Tibial nerve (tissue), 4 donors: ENCODE data around the gene MYOCOS. TPM values are rescaled to one million over a fixed set of nuclear protein-coding genes. Genes with fewer than 3 reads are reported as not detected.

Experiments
- DNase-seq, 2 donors: peaks; one replicate each; pipeline ENCODE4 v3.0.0-alpha.2; 2019; ENCODE audit warnings: low spot score in 2 of 2
- H3K27ac ChIP-seq, 4 donors: fragments of 200-600 bp; sonication (generic) in 3 of 4; one replicate each; pipeline ENCODE4 v1.5.1; 2017 to 2019; ENCODE audit warnings: mild to moderate bottlenecking in 1 of 4
- H3K27me3 ChIP-seq, 2 donors: fragments of 200-600 bp; sonication (generic) in 1 of 2; one replicate each; pipeline versions ENCODE4 v1.5.1 to v1.6.0; 2017 to 2019
- H3K36me3 ChIP-seq, 3 donors: fragments of 200-600 bp; sonication (generic); one replicate each; pipeline ENCODE4 v1.5.1; 2018 to 2019
- H3K4me1 ChIP-seq, 4 donors: fragments of 200-600 bp; sonication (generic) in 3 of 4; one replicate each; pipeline ENCODE4 v1.5.1; 2017 to 2019
- H3K4me3 ChIP-seq, 4 donors: fragments of 200-600 bp; sonication (generic) in 3 of 4; one replicate each; pipeline ENCODE4 v1.5.1; 2017 to 2019; ENCODE audit warnings: mild to moderate bottlenecking in 1 of 4, moderate library complexity in 1 of 4
- H3K9me3 ChIP-seq, 4 donors: fragments of 200-600 bp; sonication (generic) in 3 of 4; one replicate each; pipeline ENCODE4 v1.5.1; 2017 to 2019
- EP300 ChIP-seq, 2 donors: sonication (generic); formaldehyde crosslinking; IDR thresholded peaks; one replicate each; pipeline ENCODE4 v1.6.1; 2017; ENCODE audit warnings: antibody characterized with exemption in 2 of 2, mild to moderate bottlenecking in 1 of 2
- POLR2A ChIP-seq, 2 donors: fragments of 450-650 bp; IDR thresholded peaks; one replicate each; pipeline ENCODE4 v1.6.1; 2017; ENCODE audit warnings: antibody characterized with exemption in 2 of 2, mild to moderate bottlenecking in 2 of 2, moderate library complexity in 2 of 2
- WGBS, 2 donors: methylation state at CpG; one replicate each; pipeline ENCODE4 v1.1.5; 2018; 5-methylcytosine and 5-hydroxymethylcytosine counted together
- total RNA-seq, 4 donors: library from RNA; depleted of rRNA; stranded (reverse); fragments of >200 nt; gene quantifications; one replicate each; pipeline ENCODE4 v1.1.0, GENCODE V29; 2016
- TF ChIP-seq, protein P1 (sequence below), 5 experiments: fragments of 200-600 bp in 3 of 5; fragments of 450-650 bp in 2 of 5; sonication (generic) in 3 of 5; IDR thresholded peaks; one replicate each; pipeline ENCODE4 v1.5.1; 2016 to 2019; ENCODE audit warnings: antibody characterized with exemption in 5 of 5, mild to moderate bottlenecking in 3 of 5, moderate library complexity in 2 of 5

Gene MYOCOS
- total RNA-seq, 4 donors from 2014 or later = not detected

DNA sequence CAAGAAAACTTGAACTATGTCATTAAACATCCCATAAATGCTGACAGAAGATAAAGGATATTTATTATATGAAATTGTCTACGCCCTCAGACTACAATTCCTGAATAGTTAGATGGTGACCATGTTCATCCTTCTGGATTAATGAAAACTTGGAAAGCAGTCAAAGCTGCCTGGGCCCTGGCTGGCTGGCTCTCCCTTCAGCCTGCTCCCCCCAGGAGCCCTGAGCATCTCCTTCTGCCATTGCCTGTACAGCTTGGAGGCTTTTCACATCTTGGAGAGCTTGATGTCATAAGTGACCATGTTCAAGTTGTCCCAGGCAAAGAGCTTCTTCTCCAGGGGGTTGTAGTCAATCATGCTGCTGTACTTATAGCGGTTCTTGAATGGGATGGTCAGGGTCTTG lies 13.6 kb downstream of the MYOCOS start:
- peaks cover 0 to 7% (median 0%) of the 10 kb centered on the region in 4 donors for H3K9me3 ChIP-seq
- no peaks in the 10 kb centered on the region for H3K4me1 ChIP-seq
- H3K36me3 ChIP-seq = no peaks in the 10 kb centered on the region
- WGBS, 2 donors = 84 to 86% methylated on average over 2 of the region's 2 CpGs
- no peak for TF ChIP-seq POLR2A (IDR thresholded peaks at IDR 0.05)
- TF ChIP-seq EP300 (IDR thresholded peaks at IDR 0.05) = no peak
- TF ChIP-seq, protein P1, sequence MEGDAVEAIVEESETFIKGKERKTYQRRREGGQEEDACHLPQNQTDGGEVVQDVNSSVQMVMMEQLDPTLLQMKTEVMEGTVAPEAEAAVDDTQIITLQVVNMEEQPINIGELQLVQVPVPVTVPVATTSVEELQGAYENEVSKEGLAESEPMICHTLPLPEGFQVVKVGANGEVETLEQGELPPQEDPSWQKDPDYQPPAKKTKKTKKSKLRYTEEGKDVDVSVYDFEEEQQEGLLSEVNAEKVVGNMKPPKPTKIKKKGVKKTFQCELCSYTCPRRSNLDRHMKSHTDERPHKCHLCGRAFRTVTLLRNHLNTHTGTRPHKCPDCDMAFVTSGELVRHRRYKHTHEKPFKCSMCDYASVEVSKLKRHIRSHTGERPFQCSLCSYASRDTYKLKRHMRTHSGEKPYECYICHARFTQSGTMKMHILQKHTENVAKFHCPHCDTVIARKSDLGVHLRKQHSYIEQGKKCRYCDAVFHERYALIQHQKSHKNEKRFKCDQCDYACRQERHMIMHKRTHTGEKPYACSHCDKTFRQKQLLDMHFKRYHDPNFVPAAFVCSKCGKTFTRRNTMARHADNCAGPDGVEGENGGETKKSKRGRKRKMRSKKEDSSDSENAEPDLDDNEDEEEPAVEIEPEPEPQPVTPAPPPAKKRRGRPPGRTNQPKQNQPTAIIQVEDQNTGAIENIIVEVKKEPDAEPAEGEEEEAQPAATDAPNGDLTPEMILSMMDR (IDR thresholded peaks at IDR 0.05) = no peak
- H3K27ac ChIP-seq = no peak overlapping the region
- H3K4me3 ChIP-seq = no peak overlapping the region
- H3K27me3 ChIP-seq = no peaks in the 10 kb centered on the region
- DNase-seq = no peak

DNA sequence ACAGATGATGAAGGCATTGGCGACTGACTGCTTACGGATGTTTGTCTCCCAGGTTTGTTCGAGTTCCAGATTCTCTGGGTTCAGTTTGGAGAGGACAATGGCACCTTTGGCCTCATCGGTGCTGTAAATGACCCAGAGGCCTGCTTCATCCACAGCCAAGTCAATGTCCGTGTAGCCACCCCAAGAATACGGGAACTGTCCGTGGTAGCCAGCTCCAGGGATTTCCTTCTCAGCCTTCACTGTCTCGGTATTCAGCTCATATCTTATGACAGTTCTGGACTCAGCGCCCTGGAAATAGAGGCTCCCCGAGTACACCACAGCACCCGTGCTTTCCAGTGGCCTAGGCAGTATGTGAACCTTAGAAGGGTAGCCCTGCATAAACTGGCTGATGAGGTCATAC lies 14.1 kb downstream of the MYOCOS start:
- H3K27me3 ChIP-seq = no peaks in the 10 kb centered on the region
- DNase-seq = no peak
- no peak overlapping the region for H3K4me3 ChIP-seq
- TF ChIP-seq, protein P1 (IDR thresholded peaks at IDR 0.05) = no peak
- TF ChIP-seq POLR2A (IDR thresholded peaks at IDR 0.05) (no peak), EP300 (IDR thresholded peaks at IDR 0.05) (no peak)
- no peak overlapping the region for H3K27ac ChIP-seq
- H3K36me3 ChIP-seq = no peaks in the 10 kb centered on the region
- H3K4me1 ChIP-seq = no peaks in the 10 kb centered on the region
- 62 to 74% methylated on average over 11 of the region's 11 CpGs for WGBS, 2 donors
- peaks cover 0 to 7% (median 0%) of the 10 kb centered on the region in 4 donors for H3K9me3 ChIP-seq

DNA sequence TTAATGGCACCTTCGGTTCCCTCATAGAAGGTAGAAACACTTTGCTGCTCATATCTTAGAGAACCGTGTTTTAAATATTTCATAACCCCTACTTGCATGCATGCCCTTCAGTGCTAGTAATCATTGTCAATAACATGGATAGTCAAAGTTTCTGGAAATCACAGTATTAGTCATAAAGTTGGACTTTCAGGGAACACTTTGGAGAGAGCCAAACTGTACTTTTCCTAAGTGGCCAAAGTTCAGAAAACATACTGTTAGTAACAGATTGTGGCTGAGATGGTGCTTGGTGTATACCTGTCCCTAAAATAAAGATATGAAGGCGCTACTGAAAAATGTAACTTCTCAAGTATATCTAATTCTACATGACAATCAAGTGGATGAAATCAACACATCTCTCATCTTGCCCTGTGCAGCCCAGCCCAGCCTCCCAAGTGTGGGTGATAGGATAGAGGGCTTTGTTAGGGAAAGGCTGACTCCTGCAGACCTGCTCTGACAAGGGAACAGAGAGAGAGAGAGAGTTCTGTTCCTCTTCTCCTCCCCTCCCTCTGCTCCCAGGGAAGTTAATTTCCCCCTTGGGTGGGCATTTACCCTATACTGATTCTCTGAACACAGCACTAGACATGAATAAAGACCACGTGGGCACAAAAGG lies 16.0 kb downstream of the MYOCOS start:
- no peaks in the 10 kb centered on the region for H3K36me3 ChIP-seq
- WGBS, 2 donors = 69 to 71% methylated on average over 4 of the region's 4 CpGs

DNA sequence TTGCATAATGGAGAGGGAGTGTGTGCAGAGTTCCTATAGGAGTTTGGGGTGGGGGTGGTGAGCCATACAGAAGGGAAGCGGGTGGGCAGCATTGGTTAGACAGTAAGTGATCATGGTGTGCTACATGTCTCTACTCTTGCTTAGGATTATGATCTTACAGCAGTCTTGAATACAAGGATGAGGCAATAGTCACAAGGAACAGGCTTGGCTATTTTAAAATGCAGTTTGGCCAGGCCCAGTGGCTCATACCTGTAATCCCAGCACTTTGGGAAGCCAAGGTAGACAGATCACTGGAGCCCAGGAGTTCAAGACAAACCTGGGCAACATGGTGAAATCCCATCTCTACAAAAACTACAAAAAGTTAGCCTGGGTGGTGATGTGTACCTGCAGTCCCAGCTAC lies 18.2 kb downstream of the MYOCOS start:
- no peak overlapping the region for H3K4me3 ChIP-seq
- H3K27me3 ChIP-seq = no peaks in the 10 kb centered on the region
- DNase-seq = no peak
- no peaks in the 10 kb centered on the region for H3K36me3 ChIP-seq
- WGBS, 2 donors = 92 to 97% methylated on average over 1 of the region's 1 CpG
- no peak overlapping the region for H3K27ac ChIP-seq
- no peaks in the 10 kb centered on the region for H3K9me3 ChIP-seq
- TF ChIP-seq EP300 (IDR thresholded peaks at IDR 0.05) = no peak
- TF ChIP-seq, protein P1 (IDR thresholded peaks at IDR 0.05) = no peak
- no peak for TF ChIP-seq POLR2A (IDR thresholded peaks at IDR 0.05)
- peaks cover 0 to 8% (median 3%) of the 10 kb centered on the region in 4 donors for H3K4me1 ChIP-seq

More for the DNA sequence above, 16.0 kb downstream of the MYOCOS start:
- Histone ChIP-seq H3K27ac (no peak overlapping the region), H3K4me3 (no peak overlapping the region), H3K9me3 (no peaks in the 10 kb centered on the region), H3K27me3 (no peaks in the 10 kb centered on the region), H3K4me1 (no peaks in the 10 kb centered on the region)
- TF ChIP-seq EP300 (IDR thresholded peaks at IDR 0.05) (no peak), POLR2A (IDR thresholded peaks at IDR 0.05) (no peak)
- TF ChIP-seq, protein P1 (IDR thresholded peaks at IDR 0.05) = no peak
- no peak for DNase-seq

DNA sequence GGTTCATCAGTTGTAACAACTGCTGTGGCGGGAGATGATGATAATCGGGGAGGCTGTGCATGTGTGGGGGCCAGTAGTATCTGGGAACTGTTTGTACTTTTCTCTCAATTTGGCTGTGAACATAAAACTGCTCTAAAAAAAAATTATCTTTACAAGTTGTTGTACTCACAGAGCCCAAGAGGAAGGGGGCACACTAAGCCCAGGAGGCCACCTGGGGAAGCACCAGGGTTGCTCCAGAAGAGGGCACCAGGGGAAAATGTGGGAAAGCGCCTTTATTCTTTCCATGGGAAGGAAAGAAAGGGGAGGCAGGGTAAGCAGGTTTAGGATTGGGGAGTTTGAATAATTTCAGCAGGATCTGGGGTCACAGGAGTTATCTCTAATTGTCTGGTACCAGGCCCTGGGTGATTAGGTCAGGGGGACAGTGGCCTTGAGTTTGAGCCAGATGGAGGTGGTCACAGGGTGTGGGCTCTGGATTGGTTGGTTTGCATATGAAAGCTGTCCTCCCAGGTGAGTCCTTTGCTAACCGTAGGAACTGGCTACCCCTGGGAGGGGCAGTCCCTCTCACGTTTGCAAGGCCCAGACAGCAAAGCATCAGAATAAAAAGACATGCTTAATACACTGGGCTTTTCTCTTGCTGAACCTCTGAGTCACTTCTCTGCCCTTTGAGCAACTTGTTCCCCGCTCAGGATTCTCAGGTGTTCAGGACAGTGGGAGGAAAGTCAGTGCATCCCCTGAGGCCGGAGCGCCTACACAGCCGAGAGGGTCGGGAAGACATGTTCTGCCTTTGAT lies 19.2 kb downstream of the MYOCOS start:
- no peaks in the 10 kb centered on the region for H3K36me3 ChIP-seq
- DNase-seq = no peak
- H3K4me1 ChIP-seq = peaks cover 0 to 16% (median 5%) of the 10 kb centered on the region in 4 donors
- no peak overlapping the region for H3K4me3 ChIP-seq
- H3K27ac ChIP-seq = no peak overlapping the region
- no peaks in the 10 kb centered on the region for H3K27me3 ChIP-seq
- WGBS, 2 donors = 43 to 51% methylated on average over 10 of the region's 10 CpGs
- TF ChIP-seq, protein P1 (IDR thresholded peaks at IDR 0.05) = no peak
- TF ChIP-seq POLR2A (IDR thresholded peaks at IDR 0.05) = no peak
- TF ChIP-seq EP300 (IDR thresholded peaks at IDR 0.05) = no peak
- no peaks in the 10 kb centered on the region for H3K9me3 ChIP-seq
